NT2/D1 (cell line): Measurements from ENCODE around the gene SMARCB1.

Experiments
- SUZ12 ChIP-seq: IDR thresholded peaks from 2 replicates; pipeline ENCODE4 v1.6.1; 2011; ENCODE audit not compliant: insufficient read length, insufficient read depth; ENCODE audit errors: extremely low read depth
- YY1 ChIP-seq: IDR thresholded peaks from 2 replicates; pipeline ENCODE4 v1.6.1; 2011; ENCODE audit not compliant: insufficient read length, insufficient read depth

DNA sequence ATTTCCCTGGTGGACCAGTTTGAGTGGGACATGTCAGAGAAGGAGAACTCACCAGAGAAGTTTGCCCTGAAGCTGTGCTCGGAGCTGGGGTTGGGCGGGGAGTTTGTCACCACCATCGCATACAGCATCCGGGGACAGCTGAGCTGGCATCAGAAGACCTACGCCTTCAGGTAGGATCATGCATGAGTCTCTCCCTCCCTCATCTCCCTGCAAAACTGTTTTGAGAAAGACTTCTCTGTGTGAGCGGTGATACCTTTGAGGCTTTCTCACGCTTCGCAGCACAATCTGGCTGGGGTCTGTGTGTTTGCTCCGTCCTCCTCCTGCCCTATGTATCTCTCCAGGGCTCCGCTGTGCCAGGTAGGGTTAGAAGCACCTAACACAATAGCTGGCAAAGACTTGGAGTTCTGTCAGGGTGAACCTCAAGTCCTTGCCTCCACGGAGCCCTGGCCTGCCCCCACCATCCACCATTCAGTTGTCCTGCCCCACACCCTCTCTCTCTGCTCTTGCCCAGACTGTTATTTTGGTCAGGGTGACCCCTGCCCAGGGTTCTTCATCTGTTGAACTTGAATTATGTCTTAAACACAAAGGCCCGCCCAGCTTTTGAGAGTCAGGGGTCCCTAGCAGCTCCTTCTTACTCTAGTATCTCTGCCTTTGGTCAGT is 38.6 kb downstream of the SMARCB1 start:
- TF ChIP-seq YY1, result no peak
- no peak for TF ChIP-seq SUZ12
